Subcutaneous abdominal adipose tissue (tissue), 5 donors: ENCODE measurements around the gene TLR10.
"Not testable (repeated sequence)": the region's sequence is repeated elsewhere in the genome, so short reads cannot be mapped to it uniquely, and the experiment has no call there.

Experiments
- H3K27ac ChIP-seq: one replicate; pipeline ENCODE4 v1.7.0; 2013; ENCODE audit warnings: low read depth, mild to moderate bottlenecking, inconsistent platforms, low read length, moderate library complexity
- H3K27me3 ChIP-seq, 5 donors: one replicate each; pipeline ENCODE4 v1.7.0; 2013; ENCODE audit warnings: low read length in 5 of 5, inconsistent platforms in 1 of 5; ENCODE audit not compliant: control insufficient read depth in 5 of 5, insufficient read depth in 4 of 5
- H3K36me3 ChIP-seq, 5 donors: one replicate each; pipeline ENCODE4 v1.7.0; 2013; ENCODE audit warnings: low read length in 5 of 5; ENCODE audit not compliant: control insufficient read depth in 5 of 5, insufficient read depth in 5 of 5
- H3K4me1 ChIP-seq, 5 donors: one replicate each; pipeline ENCODE4 v1.7.0; 2013; ENCODE audit warnings: low read length in 5 of 5, mild to moderate bottlenecking in 3 of 5, moderate library complexity in 1 of 5; ENCODE audit not compliant: control insufficient read depth in 5 of 5, insufficient read depth in 5 of 5
- H3K4me3 ChIP-seq, 5 donors: one replicate each; pipeline ENCODE4 v1.7.0; 2013; ENCODE audit warnings: low read length in 5 of 5, low read depth in 1 of 5
- H3K9ac ChIP-seq, 5 donors: one replicate each; pipeline ENCODE4 v1.7.0; 2013; ENCODE audit warnings: low read length in 5 of 5, mild to moderate bottlenecking in 4 of 5, moderate library complexity in 3 of 5
- H3K9me3 ChIP-seq, 5 donors: one replicate each; pipeline ENCODE4 v1.7.0; 2013; ENCODE audit warnings: low read length in 5 of 5; ENCODE audit not compliant: control insufficient read depth in 5 of 5
- donor health status: healthy.
- donor health status: healthy.
- donor health status: healthy.
- donor health status: healthy.
- donor health status: healthy.

TLR10 gene

GRCh38 chr4:38818441-38818976, 35.7 kb upstream of the TLR10 start:
- no peaks in the 10 kb centered on the region for H3K36me3 ChIP-seq
- peaks cover 0 to 3% (median 0%) of the 10 kb centered on the region in 5 donors for H3K27me3 ChIP-seq
- no peak overlapping the region for H3K9ac ChIP-seq
- no peak overlapping the region for H3K27ac ChIP-seq
- H3K4me1 ChIP-seq: peaks cover 0 to 6% (median 2%) of the 10 kb centered on the region in 5 donors
- H3K4me3 ChIP-seq: no peak overlapping the region
- peaks cover 0 to 5% (median 0%) of the 10 kb centered on the region in 5 donors for H3K9me3 ChIP-seq

DNA sequence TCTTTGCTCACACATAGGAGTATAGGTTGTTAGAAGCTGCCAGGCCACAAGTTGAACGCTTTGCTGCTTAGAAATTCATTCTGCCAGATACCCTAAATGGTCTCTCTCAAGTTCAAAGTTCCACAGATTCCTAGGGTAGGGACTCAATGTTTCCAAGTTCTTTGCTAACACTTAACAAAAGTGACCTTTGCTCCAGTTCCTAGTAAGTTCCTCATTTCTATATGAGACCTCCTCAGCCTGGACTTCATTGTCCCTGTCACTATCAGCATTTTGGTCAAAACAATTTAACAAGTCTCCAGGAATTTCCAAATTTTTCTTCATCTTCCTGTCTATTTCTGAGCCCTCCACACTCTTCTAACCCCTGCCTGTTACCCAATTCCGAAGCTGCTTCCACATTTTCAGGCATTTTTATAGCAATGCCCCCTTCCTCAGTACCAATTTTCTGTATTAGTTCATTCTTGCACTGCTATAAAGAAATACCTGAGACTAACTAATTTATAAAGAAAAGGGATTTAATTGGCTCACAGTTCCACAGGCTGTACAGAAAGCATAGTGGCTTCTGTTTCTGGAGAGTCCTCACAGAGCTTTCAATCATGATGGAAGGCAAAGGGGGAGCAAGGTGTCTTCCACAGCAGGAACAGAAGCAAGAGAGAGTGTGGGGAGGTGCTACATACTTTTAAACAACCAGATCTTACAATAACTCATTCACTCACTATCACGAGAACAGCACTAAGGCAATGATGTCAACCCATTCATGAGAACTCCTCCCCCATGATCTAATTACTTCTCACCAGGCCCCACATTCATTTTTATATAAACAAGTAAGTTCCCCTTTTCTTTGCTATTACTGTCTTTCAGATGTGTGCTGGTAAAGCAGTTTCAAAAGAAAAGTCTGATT, 33.3 kb upstream of the TLR10 start:
- Histone ChIP-seq H3K4me3 (no peak overlapping the region), H3K9ac (peak overlapping the region in 1 of 5 donors; percentile 25)

DNA sequence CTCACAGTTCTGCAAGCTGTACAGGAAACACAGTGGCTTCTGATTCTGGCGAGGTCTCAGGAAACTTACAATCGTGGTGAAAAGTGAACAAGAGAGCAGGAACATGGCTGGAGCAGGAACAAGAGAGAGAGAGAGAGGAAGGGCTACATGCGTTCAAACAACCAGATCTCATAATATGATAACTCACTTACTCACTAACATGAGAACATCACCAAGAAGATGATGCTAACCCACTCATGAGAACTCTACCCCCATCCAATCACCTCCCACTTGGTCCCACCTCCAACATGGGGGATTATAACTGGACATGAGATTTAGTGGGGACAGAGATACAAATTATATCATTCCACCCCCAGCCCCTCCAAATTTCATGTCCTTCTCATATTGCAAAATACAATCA, 31.6 kb upstream of the TLR10 start:
- Histone ChIP-seq H3K27ac (no peak overlapping the region), H3K4me3 (no peak overlapping the region)

More for the DNA sequence above, 33.3 kb upstream of the TLR10 start:
- peaks cover 0 to 6% (median 2%) of the 10 kb centered on the region in 5 donors for H3K4me1 ChIP-seq
- peak overlapping the region; percentile 41 for H3K27ac ChIP-seq
- no peaks in the 10 kb centered on the region for H3K36me3 ChIP-seq
- no peaks in the 10 kb centered on the region for H3K9me3 ChIP-seq
- peaks cover 0 to 3% (median 0%) of the 10 kb centered on the region in 5 donors for H3K27me3 ChIP-seq

DNA sequence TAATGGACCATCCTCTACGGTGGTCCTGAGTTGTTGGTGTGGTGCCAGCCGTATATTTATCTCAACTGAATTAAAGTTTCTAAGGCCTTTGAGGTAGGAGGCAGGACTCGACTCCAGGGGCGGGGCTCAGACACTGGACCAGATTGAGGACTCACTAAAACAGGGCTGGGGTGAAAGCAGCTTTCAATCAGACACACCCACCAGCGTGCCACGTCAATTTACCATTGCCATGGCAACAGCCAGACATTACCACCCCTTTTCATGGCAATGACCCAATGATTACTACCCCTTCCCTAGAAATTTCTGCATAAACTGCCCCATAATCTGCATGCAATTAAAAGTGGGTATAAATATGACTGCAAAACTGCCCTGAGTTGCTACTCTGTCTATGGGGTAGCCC, 28.5 kb upstream of the TLR10 start:
- H3K9me3 ChIP-seq: no peaks in the 10 kb centered on the region
- no peaks in the 10 kb centered on the region for H3K36me3 ChIP-seq
- no peak overlapping the region for H3K27ac ChIP-seq
- H3K9ac ChIP-seq: no peak overlapping the region
- H3K4me3 ChIP-seq: no peak overlapping the region
- peaks cover 0 to 6% (median 2%) of the 10 kb centered on the region in 5 donors for H3K4me1 ChIP-seq
- H3K27me3 ChIP-seq: no peaks in the 10 kb centered on the region

More for the DNA sequence above, 31.6 kb upstream of the TLR10 start:
- H3K36me3 ChIP-seq: no peaks in the 10 kb centered on the region
- H3K9ac ChIP-seq: no peak overlapping the region
- H3K9me3 ChIP-seq: no peaks in the 10 kb centered on the region
- H3K27me3 ChIP-seq: peaks cover 0 to 3% (median 0%) of the 10 kb centered on the region in 5 donors
- peaks cover 0 to 6% (median 2%) of the 10 kb centered on the region in 5 donors for H3K4me1 ChIP-seq

GRCh38 chr4:38807462-38807861, 24.7 kb upstream of the TLR10 start:
- not testable (repeated sequence) for H3K9ac ChIP-seq, H3K27ac ChIP-seq, H3K9me3 ChIP-seq, H3K27me3 ChIP-seq, H3K36me3 ChIP-seq, H3K4me3 ChIP-seq
- H3K4me1 ChIP-seq: peaks cover 0 to 18% (median 15%) of the 10 kb centered on the region in 5 donors

GRCh38 chr4:38806251-38806650, 23.5 kb upstream of the TLR10 start:
- H3K4me3 ChIP-seq, H3K9me3 ChIP-seq, H3K36me3 ChIP-seq, H3K27ac ChIP-seq, H3K9ac ChIP-seq, H3K27me3 ChIP-seq: not testable (repeated sequence)
- peaks cover 0 to 25% (median 19%) of the 10 kb centered on the region in 5 donors for H3K4me1 ChIP-seq

DNA sequence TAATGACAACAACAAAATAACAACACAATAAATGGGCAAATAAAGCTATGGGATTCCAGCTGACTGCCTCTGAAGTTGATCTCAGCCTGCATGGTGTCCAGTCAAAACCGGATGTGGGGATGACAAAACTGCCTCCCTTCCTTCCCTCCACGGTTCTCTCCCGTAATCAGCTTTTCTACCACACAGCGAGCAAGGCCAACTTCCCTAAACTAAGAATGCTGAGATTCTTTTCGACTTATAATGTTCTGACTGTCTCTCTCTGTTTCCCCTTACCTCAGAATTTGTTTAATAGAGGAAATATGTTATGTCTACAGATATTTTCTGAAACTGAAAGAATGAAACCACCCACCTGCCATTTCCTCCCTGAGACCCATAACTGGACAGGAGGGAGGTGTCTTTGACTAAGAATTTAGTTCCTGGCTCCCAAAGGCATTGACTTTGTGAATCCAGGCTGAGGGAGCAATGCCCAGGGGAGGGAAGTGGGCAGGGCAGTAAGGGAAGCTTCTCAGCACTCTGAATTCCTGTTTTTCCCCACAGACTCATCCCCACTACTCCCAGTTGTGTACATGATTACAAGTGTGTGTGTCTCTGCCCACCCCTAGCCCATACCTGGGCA, 22.8 kb upstream of the TLR10 start:
- Histone ChIP-seq H3K36me3 (peaks cover 0 to 2% (median 0%) of the 10 kb centered on the region in 5 donors), H3K9ac (peak overlapping the region in 2 of 5 donors; percentile 32 to 63), H3K27ac (peak overlapping the region; percentile 55), H3K4me1 (peaks cover 0 to 26% (median 19%) of the 10 kb centered on the region in 5 donors), H3K4me3 (peak overlapping the region in 4 of 5 donors; percentile 12 to 62 (median 30)), H3K27me3 (no peaks in the 10 kb centered on the region), H3K9me3 (peaks cover 0 to 4% (median 0%) of the 10 kb centered on the region in 5 donors)

- Histone ChIP-seq H3K4me1 (peaks cover 0 to 26% (median 19%) of the 10 kb centered on the region in 5 donors), H3K36me3 (peaks cover 0 to 11% (median 7%) of the 10 kb centered on the region in 5 donors), H3K4me3 (peak within 1 kb of the TSS; percentile 49 to 62 (median 59)), H3K27ac (peak within 1 kb of the TSS; percentile 55), H3K9me3 (peaks cover 0 to 4% (median 0%) of the 10 kb centered on the region in 5 donors), H3K27me3 (no peaks in the 10 kb centered on the region), H3K9ac (peak within 1 kb of the TSS; percentile 29 to 75 (median 63))
Measured at GRCh38 chr4:38804654-38805295, 22.0 kb upstream of the TLR10 start, which contains the start of gene TLR1. Gene TLR1 (minus strand): TSS chr4:38804791. CDS start chr4:38798831, 5,960 bp downstream.

DNA sequence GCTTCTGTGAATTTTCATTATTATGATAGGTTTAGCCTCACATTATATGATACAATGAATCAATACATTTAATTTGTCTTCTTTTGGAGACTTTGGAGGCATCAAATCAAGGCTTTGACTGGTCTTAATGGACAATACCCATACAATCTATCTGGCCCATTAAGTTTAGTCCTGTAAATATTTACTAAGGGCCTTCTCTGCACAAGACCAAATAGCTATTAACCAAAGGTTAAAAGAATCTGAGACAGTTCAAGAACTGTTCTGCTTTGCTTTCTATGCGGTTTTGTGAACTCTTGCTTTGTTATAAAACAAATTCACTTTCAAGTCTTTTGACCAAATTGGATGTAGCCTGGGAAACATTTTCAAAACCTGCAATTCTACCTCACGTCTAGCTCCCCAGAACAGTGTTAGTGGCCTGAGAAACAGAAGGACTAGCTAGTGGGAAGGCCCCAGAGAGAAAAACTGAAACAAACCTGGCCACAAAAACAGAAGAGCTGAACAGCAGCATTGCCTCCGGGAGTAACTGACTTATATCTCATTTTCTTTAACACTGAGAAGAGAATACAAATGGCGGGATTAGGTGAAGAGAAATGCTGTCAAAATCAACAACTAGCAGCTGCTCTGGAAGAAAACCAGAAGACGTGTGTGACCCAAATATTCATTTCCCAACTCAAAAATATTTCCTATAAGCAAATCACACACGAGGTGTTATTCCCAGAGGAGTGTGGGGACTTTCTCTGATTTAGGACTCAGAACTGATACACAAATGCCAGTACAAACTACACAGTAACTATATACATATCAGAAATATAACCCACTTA, 21.3 kb upstream of the TLR10 start:
- H3K4me3 ChIP-seq: peak overlapping the region; percentile 49 to 62 (median 59)
- peaks cover 0 to 26% (median 19%) of the 10 kb centered on the region in 5 donors for H3K4me1 ChIP-seq
- peak overlapping the region; percentile 32 for H3K27ac ChIP-seq
- peaks cover 0 to 4% (median 0%) of the 10 kb centered on the region in 5 donors for H3K9me3 ChIP-seq
- peak overlapping the region; percentile 29 to 75 (median 63) for H3K9ac ChIP-seq
- peaks cover 4 to 15% (median 11%) of the 10 kb centered on the region in 5 donors for H3K36me3 ChIP-seq
- H3K27me3 ChIP-seq: no peaks in the 10 kb centered on the region
